GM18508 (cell line): ENCODE results near the gene ARHGAP26.

Source experiments
- ATAC-seq: cut with Tn5 transposase; IDR thresholded peaks from one replicate; pipeline ENCODE4 v1.9.1; 2021; ENCODE audit warnings: moderate number of reproducible peaks; ENCODE audit not compliant: insufficient read depth, unreplicated experiment

ARHGAP26 gene

DNA sequence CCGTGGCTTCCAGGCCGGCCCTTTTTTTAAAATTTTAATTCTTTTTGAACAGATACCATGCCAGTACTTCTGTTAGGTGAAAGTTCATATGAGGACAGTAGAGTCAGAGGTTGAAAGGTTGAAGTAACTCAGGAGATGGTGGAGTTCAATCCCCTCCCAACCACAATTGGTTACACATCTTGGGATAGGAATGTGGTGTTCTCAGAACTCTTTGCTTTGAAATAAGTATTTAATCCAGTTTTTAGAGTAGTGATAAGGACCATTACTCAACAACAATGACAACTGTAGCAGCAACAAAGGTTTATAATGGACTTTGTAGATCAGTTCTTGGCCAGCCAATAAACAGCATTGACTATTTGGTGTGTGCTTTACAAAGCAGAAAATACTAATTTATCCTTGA lies 116.0 kb downstream of the ARHGAP26 start:
- ATAC-seq = no peak

DNA sequence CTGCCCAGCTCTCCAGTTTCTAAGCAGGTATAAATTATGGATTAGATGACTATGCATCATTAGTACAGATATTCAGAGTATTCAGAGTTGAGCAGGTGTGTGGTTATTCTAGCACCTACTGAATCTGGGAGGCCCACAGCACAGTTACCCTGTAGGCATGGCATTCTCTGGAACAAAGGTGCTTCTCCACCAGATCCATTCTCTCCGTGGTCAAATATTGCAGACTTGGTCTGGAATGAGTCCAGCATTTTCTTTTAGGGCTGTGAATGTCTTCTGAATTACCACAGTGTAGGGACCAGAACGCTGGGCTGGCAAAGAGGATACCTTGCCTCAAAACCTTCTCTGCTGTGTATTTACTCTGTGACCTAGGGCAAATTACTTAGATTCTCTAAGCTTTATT lies 116.8 kb downstream of the ARHGAP26 start:
- ATAC-seq = no peak

DNA sequence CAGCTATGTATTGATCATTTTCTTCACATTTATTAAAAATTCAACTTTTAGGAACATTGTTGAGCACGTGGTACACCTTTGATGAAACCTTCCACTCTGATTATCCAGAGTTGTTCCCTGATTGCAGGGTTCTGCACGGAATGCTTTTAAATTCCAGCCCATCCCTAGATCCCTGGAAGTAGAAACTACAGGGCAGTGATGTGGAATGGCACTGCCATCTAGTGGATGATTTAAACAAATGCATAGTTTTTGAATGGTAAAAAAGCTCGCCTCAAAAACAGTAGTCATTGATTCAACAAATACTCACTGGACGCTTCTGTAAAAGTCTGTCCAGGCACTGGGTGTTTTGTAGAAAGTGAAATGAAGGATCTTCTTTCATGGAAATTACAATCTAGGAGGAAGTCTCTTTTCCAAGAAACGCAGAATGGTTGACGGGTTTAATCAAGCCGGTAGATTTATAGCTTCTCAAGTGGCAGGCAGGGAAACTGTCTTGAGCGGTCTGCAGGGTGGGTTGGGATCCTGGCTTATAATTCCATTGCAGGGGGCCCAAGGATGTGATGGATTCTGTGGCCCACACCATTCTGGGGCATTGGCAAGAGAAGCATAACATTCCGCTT lies 118.4 kb downstream of the ARHGAP26 start:
- ATAC-seq = no peak

DNA sequence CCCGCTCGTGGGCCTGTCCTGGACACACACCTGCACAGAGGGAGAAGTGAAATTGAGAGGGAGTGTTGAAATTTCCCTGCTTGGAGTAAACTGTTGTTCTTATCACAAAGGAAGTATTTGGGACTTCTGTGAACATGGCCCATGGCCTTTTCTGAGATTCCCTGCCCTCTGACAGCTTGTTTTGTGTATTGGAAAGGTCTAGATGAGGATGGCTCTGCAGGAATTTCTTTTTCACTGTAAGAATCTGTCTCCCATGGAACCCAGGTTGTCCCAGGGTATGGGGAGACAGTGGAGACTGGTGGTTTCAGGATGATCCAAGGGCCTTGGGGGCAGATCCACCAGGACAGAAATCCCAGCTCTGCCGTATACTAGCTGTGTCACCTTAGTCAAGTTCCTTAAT lies 121.8 kb downstream of the ARHGAP26 start:
- ATAC-seq = no peak

DNA sequence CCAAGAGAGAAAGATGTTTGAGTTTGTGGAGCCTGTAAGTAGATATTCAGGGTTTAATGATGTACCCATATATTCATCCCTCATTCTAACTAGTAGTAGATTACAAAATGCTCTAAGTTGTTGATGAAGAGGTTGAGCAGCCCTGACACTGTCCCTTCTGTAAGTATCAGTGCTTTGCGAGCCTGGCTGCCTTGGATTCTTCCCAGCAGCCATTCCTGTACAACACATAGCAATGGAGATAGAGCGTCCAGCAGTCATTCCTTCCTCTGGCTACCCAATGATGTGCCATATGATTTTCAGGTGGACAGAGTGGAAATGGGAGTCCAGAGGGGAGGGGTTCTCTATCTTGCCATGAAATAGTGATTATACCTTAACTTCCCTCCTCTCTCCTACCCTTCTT lies 124.1 kb downstream of the ARHGAP26 start:
- no peak for ATAC-seq

DNA sequence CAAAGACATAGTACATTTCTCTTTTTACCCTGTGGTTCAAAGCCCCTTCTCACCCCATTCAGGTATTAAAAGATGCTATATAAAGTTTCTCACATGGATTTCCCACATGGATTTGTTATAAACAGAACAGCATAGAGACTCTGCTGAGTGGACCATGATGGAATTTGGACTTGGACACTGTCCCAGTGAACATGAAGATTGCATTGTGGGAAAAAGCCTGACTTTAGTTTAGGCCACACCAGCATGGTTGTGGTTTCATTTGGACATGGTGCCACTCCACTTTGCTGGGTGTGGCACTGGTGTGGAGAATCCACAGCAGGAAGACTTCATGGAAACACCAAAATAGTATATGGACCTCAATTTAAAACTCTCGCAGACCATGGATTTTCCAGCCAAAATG lies 124.6 kb downstream of the ARHGAP26 start:
- no peak for ATAC-seq

DNA sequence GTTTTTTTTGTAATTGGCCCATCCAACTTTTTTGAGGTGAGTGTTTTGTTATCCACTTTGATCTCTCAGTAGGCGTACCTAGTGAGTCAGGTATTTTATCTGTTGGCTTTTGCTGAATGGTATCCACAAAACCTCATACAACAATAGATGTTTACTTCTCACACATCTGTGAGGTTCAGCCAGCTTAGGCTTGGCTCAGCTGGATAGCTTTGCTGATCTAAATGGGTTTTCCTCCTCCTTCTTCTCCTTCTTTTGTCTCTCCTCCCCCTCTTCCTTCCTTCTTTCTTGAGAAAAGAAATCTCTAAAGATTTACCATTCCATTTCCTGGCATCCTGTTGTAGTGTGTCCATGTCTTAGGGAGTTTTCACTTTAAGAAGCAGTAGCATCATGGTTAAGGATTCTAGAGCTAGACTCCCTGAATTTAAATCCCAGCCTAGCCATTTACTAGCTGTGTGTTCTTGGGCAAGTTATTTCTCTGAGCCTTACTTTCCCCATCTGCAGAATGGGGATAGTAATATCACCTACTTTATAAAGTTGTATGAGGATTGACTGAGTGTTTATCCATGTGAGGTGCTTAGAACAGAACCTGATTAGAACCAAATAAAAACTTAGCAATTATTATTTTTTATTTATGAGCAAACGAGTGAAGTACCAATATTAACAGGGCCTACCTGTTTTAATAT lies 126.3 kb downstream of the ARHGAP26 start:
- no peak for ATAC-seq

DNA sequence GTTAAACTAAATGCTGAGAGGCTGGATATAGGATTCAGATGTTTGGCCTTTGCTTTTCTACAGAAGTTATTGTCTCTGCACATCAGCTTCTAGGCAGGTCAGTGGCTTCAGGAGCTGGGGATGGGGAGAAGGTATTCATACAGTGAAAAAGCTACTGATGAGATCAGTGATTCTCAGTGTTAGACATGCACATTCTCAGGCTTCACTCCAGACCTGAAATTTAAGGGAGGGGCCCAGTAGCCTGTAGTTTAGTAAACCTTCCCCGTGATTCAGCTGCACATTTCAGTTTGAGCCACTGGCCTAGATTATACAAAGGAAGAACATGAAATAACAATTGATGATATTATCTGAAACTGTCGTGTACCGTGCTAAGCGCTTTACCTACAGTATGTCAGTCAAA lies 127.2 kb downstream of the ARHGAP26 start:
- ATAC-seq = no peak

DNA sequence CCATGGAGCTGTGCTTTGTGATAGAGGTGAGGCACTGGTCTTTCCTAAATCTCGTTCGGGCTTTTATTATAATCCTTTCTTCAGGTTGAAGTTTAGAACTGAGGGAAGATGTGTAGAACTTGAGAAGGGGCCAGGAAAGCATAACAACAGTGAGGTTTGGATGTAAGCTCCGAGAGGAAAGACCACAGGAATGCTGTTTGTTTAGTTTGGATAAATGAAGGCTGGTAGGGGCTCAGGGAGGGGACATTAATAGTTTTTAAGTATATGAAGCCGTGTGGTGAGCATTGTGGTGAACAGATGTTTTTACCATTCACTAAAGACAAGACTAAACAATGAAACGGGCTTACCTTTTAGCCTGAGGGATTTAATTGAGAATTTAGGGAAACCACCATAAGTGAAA lies 130.8 kb downstream of the ARHGAP26 start:
- no peak for ATAC-seq

DNA sequence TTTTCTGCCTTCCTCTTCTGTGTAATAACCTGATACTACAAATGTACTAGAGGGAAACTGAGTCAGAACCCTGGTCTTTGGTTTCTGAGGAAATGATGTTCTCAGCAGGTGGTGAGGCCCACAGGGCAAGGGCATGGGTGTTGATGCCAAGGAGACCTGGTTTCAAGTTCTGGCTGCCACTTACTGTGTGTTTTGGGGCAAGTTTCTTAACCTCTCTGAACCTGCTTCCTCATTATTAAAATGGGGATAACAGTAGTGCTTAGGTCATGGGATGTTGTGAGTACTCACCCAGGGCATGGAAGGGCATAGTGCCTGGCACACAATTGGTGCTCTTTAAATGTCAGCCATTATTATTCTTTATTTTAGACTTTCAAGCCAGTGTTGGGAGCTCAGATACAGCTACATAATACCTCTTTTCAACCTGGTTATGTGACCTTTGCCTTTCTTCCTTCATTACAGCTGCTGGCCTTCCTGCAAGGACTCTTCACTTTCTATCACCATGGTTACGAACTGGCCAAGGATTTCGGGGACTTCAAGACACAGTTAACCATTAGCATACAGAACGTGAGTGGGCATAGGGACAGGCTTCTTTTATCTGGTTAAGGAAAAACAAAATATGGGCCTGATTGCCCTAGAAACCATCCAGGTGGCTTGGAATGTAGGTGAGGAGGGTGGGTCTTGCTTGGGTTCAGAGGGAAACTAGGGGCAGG lies 131.5 kb downstream of the ARHGAP26 start:
- ATAC-seq = no peak

DNA sequence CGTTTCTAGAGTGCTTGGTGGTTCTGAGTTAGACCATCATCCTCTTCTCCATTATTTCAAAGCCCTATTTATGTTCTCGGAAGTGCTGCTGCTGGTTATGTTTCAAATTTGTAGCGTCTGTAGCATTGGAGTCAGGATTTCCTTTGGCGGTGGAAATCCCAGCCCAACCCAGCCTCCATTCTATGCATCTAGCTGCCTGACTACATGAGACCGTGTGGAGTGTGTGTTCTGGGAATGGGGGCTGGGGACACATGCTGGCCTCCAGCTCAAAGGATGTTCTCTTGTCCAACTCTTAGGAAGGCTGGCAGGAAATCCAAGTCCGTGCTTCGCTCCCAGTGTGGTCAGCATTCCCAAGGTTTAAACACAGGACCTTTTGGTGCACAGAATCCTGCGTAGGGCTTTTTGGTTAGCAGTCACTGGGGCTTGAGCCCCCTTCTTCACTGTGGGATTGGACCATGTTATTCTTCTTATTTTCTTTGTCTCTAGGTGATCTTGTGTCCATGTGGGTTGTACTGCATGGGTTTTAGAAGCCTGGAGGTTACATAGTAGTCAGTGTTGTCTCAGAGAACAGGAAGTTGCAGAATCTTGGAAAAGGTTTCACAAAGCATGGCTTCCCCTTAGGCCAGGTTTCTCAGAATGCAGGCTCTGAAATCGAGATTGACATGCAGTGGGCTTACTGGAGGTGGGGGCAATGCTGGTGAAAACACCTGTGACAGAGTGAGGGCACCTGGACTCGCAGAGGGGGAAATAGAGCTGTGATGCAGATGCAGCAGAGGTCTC lies 132.2 kb downstream of the ARHGAP26 start:
- ATAC-seq = no peak

DNA sequence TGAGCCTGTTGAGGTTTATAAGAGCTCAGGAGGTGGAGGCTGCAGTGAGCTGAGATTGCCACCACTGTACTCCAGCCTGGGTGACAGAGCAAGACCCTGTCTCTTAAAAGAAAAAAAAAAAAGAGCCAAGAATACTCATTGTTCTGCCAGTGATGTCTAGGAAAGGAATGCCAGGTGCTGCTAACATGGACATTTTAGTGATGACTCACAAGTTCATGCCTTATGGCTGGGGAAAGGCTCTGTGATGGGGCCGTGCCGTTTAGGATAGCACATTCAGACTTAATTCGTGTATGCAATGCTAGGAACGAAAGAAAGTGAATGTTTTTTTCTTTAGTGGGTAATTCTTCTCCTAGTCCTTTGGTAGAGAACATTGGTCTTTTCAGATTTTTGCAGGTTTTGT lies 134.2 kb downstream of the ARHGAP26 start:
- ATAC-seq = no peak

DNA sequence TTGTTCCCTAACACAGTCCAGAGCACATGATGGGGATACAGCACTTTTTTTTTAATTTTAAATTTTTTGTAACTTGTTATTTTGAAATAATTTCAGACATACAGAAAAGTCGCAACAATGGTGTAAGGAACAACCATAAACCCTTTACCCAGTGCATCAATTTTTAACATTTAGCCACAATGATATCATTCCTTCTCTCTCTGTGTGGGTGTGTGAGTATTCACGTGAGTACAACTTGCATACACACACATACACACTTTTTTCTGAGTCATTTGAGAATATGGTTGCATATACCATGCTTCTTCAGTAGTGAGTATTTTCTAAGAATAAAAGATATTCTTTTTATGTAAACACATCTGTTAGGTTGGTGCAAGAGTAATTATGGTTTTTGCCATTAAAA lies 135.2 kb downstream of the ARHGAP26 start:
- ATAC-seq = no peak

DNA sequence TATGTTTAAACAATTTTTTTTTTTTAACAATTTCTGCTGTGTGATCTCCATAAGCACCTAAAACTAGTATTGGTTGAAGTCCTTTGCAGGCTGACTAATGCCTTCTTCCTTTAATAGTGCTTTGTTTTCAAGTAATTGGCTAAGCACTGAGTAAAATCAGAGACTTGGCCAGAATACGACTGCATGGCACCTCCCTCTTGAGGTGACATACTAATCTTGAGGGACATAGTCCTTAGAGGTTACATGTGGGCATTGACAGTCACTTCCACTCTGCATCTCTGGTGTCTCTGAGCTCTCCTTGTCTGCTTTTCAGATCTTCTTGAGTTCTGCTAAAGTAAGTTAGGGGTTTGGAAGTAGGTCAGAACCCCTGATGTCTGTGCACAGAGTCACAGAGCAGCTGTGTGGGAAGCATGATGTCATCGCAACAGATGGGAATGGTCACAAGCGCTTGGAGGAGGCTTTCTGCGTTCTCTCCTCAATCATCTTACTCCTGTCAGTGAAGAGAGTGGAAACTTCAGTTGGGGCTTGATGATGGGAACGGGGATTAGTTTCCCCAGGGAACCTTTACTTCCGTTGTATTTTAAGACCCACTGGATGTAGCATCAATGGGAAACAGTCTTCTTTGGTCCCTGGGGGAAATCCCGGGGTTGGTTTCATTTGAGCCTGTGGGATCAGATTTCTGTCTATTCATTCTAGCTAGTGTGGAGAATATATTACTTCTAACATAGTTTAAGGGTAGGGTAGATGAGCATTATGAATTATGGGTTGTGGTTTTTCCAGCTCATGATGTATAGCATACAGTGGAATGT lies 136.9 kb downstream of the ARHGAP26 start:
- no peak for ATAC-seq

DNA sequence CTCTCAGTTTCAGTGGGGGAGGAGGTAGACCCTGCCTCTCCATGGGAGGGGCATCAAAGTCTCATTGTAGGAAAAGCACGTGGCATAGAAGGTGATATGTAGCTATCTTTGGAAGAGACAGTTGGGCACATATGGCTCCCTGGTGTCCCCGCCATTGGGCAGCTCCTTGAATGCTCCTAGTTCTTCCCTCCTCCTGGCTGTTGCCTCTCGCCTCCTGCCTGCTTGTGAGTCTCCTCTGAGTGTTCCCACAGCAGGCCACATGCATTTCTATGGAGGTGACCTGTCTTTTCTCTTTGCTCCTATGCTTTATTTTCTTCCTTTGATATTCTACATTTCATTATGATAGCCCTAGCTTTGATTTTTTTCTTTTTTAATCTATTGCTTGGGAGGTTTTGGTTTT lies 138.5 kb downstream of the ARHGAP26 start:
- no peak for ATAC-seq

DNA sequence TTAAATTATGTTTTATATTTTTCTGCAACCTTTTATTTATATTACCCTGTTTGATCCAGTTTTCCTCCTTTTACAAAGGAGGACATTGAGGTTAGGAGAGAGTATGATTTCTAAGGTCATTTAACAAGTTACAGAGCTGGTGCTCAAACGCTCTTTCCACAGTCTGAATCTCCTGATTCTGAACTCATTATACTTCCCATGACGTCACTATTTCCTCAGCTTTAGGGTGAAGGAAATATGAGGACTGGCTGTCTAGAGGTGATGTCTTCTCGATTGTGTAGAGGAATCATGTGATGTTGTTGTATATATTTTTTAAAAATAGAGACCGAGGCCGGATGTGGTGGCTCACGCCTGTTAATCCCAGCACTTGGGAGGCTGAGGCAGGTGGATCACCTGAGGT lies 140.0 kb downstream of the ARHGAP26 start:
- ATAC-seq = no peak

DNA sequence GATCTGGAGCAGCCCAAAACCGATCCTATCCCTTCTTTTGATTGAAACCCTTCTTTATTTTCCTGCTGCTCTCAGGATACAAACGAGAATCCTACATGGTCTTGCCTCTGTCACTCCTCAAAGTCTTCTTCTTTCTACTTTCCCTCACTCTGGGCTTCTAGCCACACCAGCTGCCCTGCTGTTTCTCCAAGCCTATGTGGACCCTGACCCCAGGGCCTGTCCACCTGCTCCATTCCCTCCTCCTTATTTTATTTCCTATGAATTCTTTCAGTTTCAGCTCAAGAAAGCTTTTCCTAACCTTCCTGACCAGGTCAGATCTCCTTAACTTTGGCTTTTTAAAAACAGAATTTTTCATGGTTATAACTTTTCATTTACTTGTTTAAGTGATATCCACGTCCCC lies 141.0 kb downstream of the ARHGAP26 start:
- no peak for ATAC-seq

DNA sequence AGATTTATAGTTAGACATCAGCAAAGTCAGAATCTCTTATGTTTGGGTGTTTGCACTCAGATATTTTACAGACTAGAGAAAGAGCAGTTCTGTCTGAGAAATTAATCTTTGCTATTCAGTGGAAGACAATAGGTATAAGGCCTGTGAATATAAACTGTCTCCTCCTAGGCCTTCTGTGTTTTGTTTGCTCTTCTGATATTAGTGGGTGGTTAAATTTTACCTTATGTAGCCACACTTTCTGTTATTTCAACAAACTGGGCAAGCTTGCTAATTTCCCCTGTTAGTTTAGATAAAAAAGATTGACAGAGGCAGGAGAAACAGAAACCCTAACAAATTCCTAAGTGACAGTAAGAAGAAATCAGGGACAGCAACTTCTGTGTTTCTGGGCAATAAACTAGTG lies 141.6 kb downstream of the ARHGAP26 start:
- ATAC-seq = no peak

DNA sequence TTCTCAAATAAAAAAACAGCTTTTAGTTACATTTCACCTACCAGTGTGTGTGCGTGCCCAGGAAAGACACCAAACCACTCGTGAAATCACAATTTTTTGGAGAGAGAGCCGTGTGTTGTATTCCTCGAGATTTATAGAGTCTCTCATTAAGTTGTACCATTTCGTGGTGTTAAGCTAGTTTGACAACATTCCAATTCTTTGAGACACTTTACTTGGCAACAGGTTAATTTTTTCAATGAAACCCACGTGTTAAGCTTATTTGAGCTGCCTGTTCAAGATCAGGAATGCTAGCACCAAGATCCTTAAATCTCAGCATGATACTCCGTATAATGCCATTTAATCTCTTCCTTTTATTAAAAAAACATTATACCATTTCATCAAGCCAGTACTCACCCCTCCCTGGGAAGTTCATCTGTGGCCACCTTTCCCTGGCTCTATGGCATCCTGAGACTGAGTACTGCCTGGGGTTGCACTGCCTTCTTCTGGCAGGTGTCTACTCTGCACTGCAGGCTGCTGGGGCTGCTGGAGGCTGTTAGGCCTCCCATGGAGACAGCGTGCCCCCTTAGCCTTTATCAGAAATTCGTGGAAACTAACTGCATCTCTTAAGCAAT lies 143.7 kb downstream of the ARHGAP26 start:
- ATAC-seq = no peak

DNA sequence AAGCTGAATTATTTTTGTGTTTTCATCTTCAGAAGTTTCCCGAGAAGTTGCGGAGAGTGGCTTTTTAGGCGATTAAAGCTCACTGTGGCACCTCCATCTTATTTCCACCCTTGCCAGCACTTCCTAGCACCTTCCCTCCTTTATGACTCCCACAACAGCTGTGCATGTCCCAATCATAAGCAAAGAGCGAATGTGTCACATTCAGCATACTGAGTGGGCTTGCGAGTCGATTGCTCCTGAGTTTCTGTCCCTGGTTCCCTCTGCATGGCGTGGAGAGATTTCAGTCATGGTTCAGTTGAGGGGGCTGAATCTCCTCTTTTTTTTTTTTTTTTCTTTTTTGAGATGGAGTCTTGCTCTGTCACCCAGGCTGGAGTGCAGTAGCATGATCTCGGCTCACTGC lies 144.9 kb downstream of the ARHGAP26 start:
- no peak for ATAC-seq
